HepG2 (cell line): ENCODE measurements around the gene PCNA. TPM values are rescaled to one million over a fixed set of nuclear protein-coding genes. Genes with fewer than 3 reads are reported as not detected.
A peak's percentile ranks its signal among the peaks of the same experiment; 100 is the strongest.
"Not testable (repeated sequence)": the region's sequence is repeated elsewhere in the genome, so short reads cannot be mapped to it uniquely, and the experiment has no call there.

Experiments
- ATAC-seq: fragments of 200-7000 bp; cut with Tn5 transposase; 3 replicates; pipeline ENCODE4 v1.9.1; 2020; ENCODE audit warnings: mild to moderate bottlenecking, moderate library complexity
- BruUV-seq: library from RNA; stranded (reverse); fragments of 400-500 nt; replicated peaks from 2 replicates; lab custom pipeline; 2021; lab: Mats Ljungman, UMichigan
- CTCF ChIA-PET: fragments of 300-600 bp; formaldehyde crosslinking; extraction: SDS; loops from one replicate; lab custom pipeline; 2021; ENCODE audit warnings: low total read pairs, inconsistent platforms, low intra/inter-chr PET ratio; lab: Yijun Ruan, JAX
- POLR2A ChIA-PET: fragments of 350-600 bp; sonication (Branson Sonifier 250); formaldehyde crosslinking; loops from one replicate; lab custom pipeline; 2020; ENCODE audit warnings: antibody characterized with exemption, inconsistent platforms; lab: Yijun Ruan, JAX
- DNase-seq: peaks from one replicate; pipeline ENCODE4 v3.0.0-alpha.2; 2015; ENCODE audit warnings: low spot score
- FAIRE-seq: peaks from 3 replicates; lab custom pipeline; 2011; peaks lifted over from hg19 to GRCh38; lab: Jason Lieb, UNC
- H2AFZ ChIP-seq: one replicate; pipeline ENCODE4 v1.6.1; 2011; ENCODE audit warnings: low read length, inconsistent platforms
- H3K27ac ChIP-seq: fragments of 300-600 bp; 3 replicates; pipeline ENCODE4 v1.8.0; 2011; ENCODE audit warnings: mixed run types, mild to moderate bottlenecking, mixed read lengths, low read length, inconsistent platforms; ENCODE audit not compliant: insufficient read depth; ENCODE audit errors: extremely low read length
- H3K27me3 ChIP-seq, 2 experiments: fragments of 200-600 bp in 1 of 2; 2 replicates in 1 of 2; 3 replicates in 1 of 2; pipeline versions ENCODE4 v1.6.0 to v1.8.0; 2011; ENCODE audit warnings: low read length in 2 of 2, mild to moderate bottlenecking in 2 of 2, moderate library complexity in 2 of 2, inconsistent platforms in 1 of 2; ENCODE audit not compliant: insufficient read depth in 2 of 2, control insufficient read depth in 1 of 2
- H3K36me3 ChIP-seq, 2 experiments: fragments of 200-600 bp in 1 of 2; replicated peaks in 1 of 2; 2 replicates in 1 of 2; 3 replicates in 1 of 2; pipeline versions ENCODE4 v1.5.1 to v1.8.0; 2011; ENCODE audit warnings: low read length in 2 of 2, inconsistent platforms in 1 of 2; ENCODE audit not compliant: insufficient read depth in 2 of 2, control insufficient read depth in 1 of 2
- H3K4me1 ChIP-seq: 2 replicates; pipeline ENCODE4 v1.5.1; 2012; ENCODE audit warnings: low read length, inconsistent platforms; ENCODE audit not compliant: insufficient read depth
- H3K4me2 ChIP-seq: 2 replicates; pipeline ENCODE4 v1.6.0; 2011; ENCODE audit warnings: low read depth, low read length, inconsistent platforms
- H3K4me3 ChIP-seq, 3 experiments: fragments of 200-600 bp in 1 of 3; sonication (generic), shearing (Covaris generic) in 1 of 3; replicated peaks in 1 of 3; 2 replicates each; pipeline ENCODE4 v1.5.1; 2011 to 2016; ENCODE audit warnings: low read length in 3 of 3, inconsistent platforms in 2 of 3, low read depth in 2 of 3, mild to moderate bottlenecking in 2 of 3, control low read depth in 1 of 3, mixed read lengths in 1 of 3; ENCODE audit not compliant: insufficient read depth in 1 of 3
- H3K79me2 ChIP-seq: one replicate; pipeline ENCODE4 v1.6.1; 2011; ENCODE audit warnings: low read length, inconsistent platforms; ENCODE audit not compliant: insufficient read depth
- H3K9ac ChIP-seq: 2 replicates; pipeline ENCODE4 v1.6.0; 2011; ENCODE audit warnings: mild to moderate bottlenecking, low read depth, low read length, inconsistent platforms; ENCODE audit not compliant: insufficient read depth
- H3K9me3 ChIP-seq: 2 replicates; pipeline ENCODE4 v1.5.1; 2012; ENCODE audit warnings: mild to moderate bottlenecking, low read length
- H4K20me1 ChIP-seq: 2 replicates; pipeline ENCODE4 v1.6.0; 2011; ENCODE audit warnings: inconsistent platforms, mild to moderate bottlenecking, low read length, moderate library complexity; ENCODE audit not compliant: insufficient read depth
- CERS6 ChIP-seq: sonication (generic); formaldehyde crosslinking; IDR thresholded peaks from 2 replicates; pipeline ENCODE4 v1.5.0; 2020; ENCODE audit warnings: missing genetic modification reagents
- GATAD2A ChIP-seq: IDR thresholded peaks from 2 replicates; pipeline ENCODE4 v1.6.1; 2016
- RBFOX2 ChIP-seq: fragments of 200-400 bp; formaldehyde crosslinking; IDR thresholded peaks from 2 replicates; pipeline ENCODE4 v1.6.1; 2017; ENCODE audit warnings: low read depth, mild to moderate bottlenecking, low read length
- ZNF121 ChIP-seq: sonication (generic); formaldehyde crosslinking; IDR thresholded peaks from 2 replicates; pipeline ENCODE4 v1.5.0; 2020; ENCODE audit warnings: mild to moderate bottlenecking, missing genetic modification reagents
- WGBS: methylation state at CpG from one replicate; pipeline ENCODE4 v1.1.6; 2017; ENCODE audit warnings: low lambda C conversion rate; 5-methylcytosine and 5-hydroxymethylcytosine counted together
- in situ Hi-C: cut with HindIII; loops from 2 replicates; pipeline ENCODE4 v1.10.0; 2017; ENCODE audit warnings: low pct_unique_long_range_greater_than_20kb; ENCODE audit not compliant: extremely low pct_ligation_motif_present
- intact Hi-C: fragments of 100-400 bp; cut with micrococcal nuclease; formaldehyde crosslinking; loops from one replicate; pipeline ENCODE4 v1.10.0; 2022; ENCODE audit not compliant: unreplicated experiment
- polyA plus RNA-seq, 8 experiments: library from polyadenylated mRNA; depleted of rRNA in 3 of 8; stranded (reverse) in 7 of 8; unstranded in 1 of 8; fragments of >200 nt; fragmentation: Illumina TruSeq in 4 of 8; extraction: Trizol in 4 of 8; gene quantifications; 2 replicates each; pipeline versions ENCODE4 v1.2.1 to v1.2.3, GENCODE V29; 2011 to 2016; ENCODE audit warnings: low read depth in 4 of 8, missing spikeins in 1 of 8, mixed read lengths in 1 of 8; ENCODE audit not compliant: insufficient read depth in 1 of 8
- total RNA-seq, 5 experiments: library from RNA; depleted of rRNA; stranded (reverse); fragments of >200 nt; fragmentation: Illumina TruSeq; extraction: Trizol; gene quantifications; 2 replicates each; pipeline ENCODE4 v1.2.3, GENCODE V29; 2016; ENCODE audit warnings: low read depth in 1 of 5

PCNA gene
- total and polyA plus RNA-seq, 2 of the 13 experiments (the other 11 are each of a cell fraction or from before 2014, with no cell fraction given), result 229 to 655 TPM

GRCh38 chr20:5100684-5101347 lies 18.9 kb downstream of the PCNA start (continued):
- TF ChIP-seq CERS6 (CRISPR knock-in tag), result no peak
- TF ChIP-seq GATAD2A (CRISPR knock-in tag), result 0 out of 2 replicates have a peak, but pooled peaks have one; percentile 45

GRCh38 chr20:5099909-5100308 lies 19.8 kb downstream of the PCNA start:
- H3K27me3 ChIP-seq, H3K79me2 ChIP-seq, CTCF ChIA-PET, H2AFZ ChIP-seq, ATAC-seq, H4K20me1 ChIP-seq, H3K4me2 ChIP-seq, H3K4me3 ChIP-seq, H3K9ac ChIP-seq, DNase-seq, H3K27ac ChIP-seq, H3K9me3 ChIP-seq, H3K4me1 ChIP-seq: not testable (repeated sequence)
- intact Hi-C loops, result loop anchor here (1.0 to 2.0 kb wide), 4 partner anchors 44 to 493 kb away; no protein-coding TSS in a partner anchor
- FAIRE-seq, result peak; percentile 8
- in situ Hi-C loops, result loop anchor here (10.0 kb wide), 2 partner anchors 105 to 495 kb away; no protein-coding TSS in a partner anchor
- peaks cover 17 to 77% of the 10 kb centered on the region in 2 experiments for H3K36me3 ChIP-seq
- BruUV-seq, result TSS peak; percentile 28
- 92% methylated on average over 3 of the region's 3 CpGs for WGBS
- POLR2A ChIA-PET, result interaction anchor here (0.7 kb wide), 1 partner anchor 35 kb away, joined by 3 read pairs; no protein-coding TSS in a partner anchor

- CTCF ChIA-PET, result not testable (repeated sequence)
- in situ Hi-C loops, result loop anchor here (10.0 kb wide), 1 partner anchor 494 kb away; no protein-coding TSS in a partner anchor
Measured at GRCh38 chr20:5099009-5099408, 20.7 kb downstream of the PCNA start.

More at GRCh38 chr20:5099009-5099408, 20.7 kb downstream of the PCNA start:
- H3K4me3 ChIP-seq, H3K4me1 ChIP-seq, H2AFZ ChIP-seq, H3K27me3 ChIP-seq, H3K4me2 ChIP-seq, H3K27ac ChIP-seq, BruUV-seq, DNase-seq, intact Hi-C loops, H3K9ac ChIP-seq, H4K20me1 ChIP-seq, ATAC-seq, FAIRE-seq, H3K9me3 ChIP-seq, H3K79me2 ChIP-seq: not testable (repeated sequence)
- 94% methylated on average over 1 of the region's 1 CpG for WGBS
- peak; percentile 52; the same call in 1 of the 2 replicates for TF ChIP-seq RBFOX2
- TF ChIP-seq ZNF121, result 0 out of 2 replicates have a peak, but pooled peaks have one; percentile 12
- H3K36me3 ChIP-seq, result peaks cover 14 to 68% of the 10 kb centered on the region in 2 experiments
- POLR2A ChIA-PET, result interaction anchor here (0.9 kb wide), 1 partner anchor 28 kb away, joined by 3 read pairs; the partner anchor contains the start of gene CDS2
